HUDEP-2 (cell line): ENCODE measurements around the gene CCDC157.
A peak's percentile ranks its signal among the peaks of the same experiment; 100 is the strongest.

Source experiments
- DNase-seq, 76 experiments: peaks; one replicate each; lab custom pipeline; 2025; ENCODE audit not compliant: unreplicated experiment in 76 of 76; lab: John Stamatoyannopoulos, UW

The CCDC157 gene

GRCh38 chr22:30356449-30357235 lies at the start of gene CCDC157, which contains the start of gene SF3A1:
Gene CCDC157 (plus strand): TSS chr22:30357007. CDS start chr22:30366001, 8,994 bp downstream.
Gene SF3A1 (minus strand): TSS chr22:30356894. CDS start chr22:30356792, 102 bp downstream.
- DNase-seq = peak in 74 of 76 experiments; percentile 16 to 92 (median 72)

DNA sequence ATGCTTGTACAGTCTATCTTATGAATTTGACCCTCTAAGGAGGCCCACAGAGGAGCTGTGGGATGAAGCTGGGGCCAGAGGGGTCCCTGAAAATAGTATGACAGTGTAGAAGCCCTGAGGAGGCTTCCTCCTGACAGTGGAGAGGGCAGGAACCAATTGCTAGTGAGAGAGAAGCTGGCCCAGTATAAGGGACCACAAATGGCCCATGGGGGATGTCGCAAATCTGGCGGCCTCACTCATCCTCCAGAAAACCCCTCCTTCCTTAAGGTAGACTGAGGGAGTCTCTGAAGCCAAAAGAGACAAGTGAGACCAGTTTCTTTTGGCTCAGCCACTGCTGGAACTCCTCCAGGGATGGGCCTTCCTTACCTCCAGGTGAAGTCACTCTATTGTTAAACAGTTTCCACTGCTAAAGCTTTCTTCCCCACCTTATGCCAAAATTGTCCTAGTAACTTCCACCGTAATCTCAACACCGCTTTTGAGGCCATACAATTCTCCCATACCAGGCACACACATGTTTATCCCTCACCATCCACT lies 49.7 kb upstream of the CCDC157 start:
- no peak for DNase-seq

- DNase-seq = no peak
These were observed 48.7 kb upstream of the CCDC157 start for GRCh38 chr22:30308093-30308492.

GRCh38 chr22:30308518-30309230 lies 48.1 kb upstream of the CCDC157 start:
- DNase-seq = no peak

GRCh38 chr22:30309951-30310741 lies 46.7 kb upstream of the CCDC157 start:
- peak in 3 of 76 experiments; percentile 10 to 15 (median 15) for DNase-seq

- peak in 7 of 76 experiments; percentile 11 to 22 (median 16) for DNase-seq
These were observed 45.7 kb upstream of the CCDC157 start for GRCh38 chr22:30310881-30311771.

- peak in 3 of 76 experiments; percentile 9 to 22 (median 16) for DNase-seq
These were observed 44.8 kb upstream of the CCDC157 start for GRCh38 chr22:30312053-30312452.

- DNase-seq = no peak
These were observed 43.1 kb upstream of the CCDC157 start for GRCh38 chr22:30313527-30314363.

DNA sequence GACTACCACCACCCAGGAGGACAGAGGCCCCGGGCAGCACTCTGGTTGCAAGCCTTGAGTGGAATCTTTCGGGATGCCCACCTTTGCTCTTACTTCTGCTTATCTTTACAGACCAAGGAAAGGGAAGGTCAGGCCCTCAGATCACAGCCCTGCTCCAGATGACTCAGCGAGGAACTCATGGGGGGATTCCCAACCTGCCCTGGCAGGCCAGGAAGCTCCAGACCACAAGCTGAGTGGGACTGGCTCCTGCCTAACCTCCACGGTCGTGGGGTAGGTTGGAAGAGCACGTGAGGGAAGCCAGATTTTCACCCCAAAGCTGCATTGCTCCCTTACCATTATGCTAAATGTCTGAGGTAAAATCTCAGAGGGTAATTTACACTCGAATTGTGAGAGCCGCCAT lies 41.9 kb upstream of the CCDC157 start:
- DNase-seq = no peak

DNA sequence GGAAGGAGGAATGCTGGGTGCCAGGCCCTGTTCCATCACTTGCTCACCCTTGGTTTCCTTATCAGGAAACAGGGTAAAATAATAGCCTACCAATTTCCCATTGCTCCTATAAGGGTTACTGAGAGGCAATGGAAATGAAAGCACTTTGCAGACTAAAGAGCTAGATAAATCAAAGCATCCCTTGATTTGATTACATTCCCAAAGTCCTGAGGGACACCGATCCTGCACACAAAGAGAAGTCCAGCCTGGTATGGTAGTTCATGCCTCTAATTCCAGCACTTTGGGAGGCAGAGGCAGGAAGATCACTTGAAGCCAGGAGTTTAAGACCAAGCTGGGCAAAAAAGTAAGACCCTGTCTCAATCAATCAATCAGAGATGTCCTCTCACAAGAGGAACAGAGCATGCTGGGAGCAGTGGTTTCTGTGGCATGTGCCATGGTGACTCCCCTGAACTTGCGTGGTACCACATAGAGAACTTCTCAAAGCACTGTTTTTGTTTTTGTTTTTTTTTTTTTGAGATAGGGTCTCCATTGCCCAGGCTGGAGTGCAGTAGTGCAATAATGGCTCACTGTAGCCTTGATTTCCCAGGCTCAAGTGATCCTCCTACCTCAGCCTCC lies 40.7 kb upstream of the CCDC157 start:
- DNase-seq = no peak

DNA sequence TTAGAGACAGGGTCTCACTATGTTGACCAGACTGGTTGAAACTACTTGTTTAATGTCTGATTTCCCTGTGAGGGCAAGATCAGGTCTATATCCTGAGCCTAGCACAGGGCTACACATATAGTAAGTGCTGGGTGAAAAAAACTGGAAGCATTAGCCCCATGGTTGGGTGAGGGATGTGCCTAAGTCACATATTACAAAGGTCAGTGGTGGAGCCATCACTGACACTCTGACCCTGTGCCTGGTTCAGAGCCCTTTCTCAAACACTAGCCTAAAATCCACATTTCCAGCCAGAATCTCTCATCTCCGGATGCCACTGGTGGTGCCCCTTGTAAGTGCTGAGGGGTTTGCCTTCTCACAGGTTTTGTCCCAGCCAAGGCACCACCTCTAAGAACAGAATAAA lies 39.0 kb upstream of the CCDC157 start:
- no peak for DNase-seq

DNA sequence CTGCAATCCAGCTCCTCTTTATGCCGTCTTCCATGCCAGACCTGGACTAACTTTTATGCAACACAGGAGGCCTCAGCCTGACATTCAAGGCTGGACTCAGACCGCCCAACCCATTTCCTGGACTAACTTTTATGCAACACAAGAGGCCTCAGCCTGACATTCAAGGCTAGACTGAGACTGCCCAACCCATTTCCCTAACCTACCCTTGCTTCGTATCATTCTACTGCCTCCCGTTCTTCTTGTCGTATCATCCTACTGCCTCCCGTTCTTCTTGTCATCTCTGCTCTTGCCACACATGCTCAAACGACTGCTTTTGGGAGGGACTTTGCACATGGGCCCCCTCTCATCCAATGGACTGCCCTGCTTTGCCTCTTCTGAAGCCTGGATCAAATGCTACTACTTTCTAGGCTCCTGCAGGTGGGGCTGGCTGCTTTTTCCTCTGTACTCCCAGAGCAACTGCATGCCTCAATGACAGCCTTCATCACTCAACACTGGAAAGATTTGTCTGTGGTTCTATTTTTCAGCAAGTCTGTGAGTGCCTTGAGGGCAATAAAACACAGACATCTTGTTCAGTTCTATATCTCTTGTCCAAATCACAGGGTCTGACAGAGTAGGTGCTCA lies 37.9 kb upstream of the CCDC157 start:
- peak in 1 of 76 experiments; percentile 11 for DNase-seq

- no peak for DNase-seq
These were observed 36.7 kb upstream of the CCDC157 start for GRCh38 chr22:30320021-30320556.

- no peak for DNase-seq
These were observed 35.3 kb upstream of the CCDC157 start for GRCh38 chr22:30321461-30321860.

GRCh38 chr22:30323246-30323645 lies 33.6 kb upstream of the CCDC157 start:
- no peak for DNase-seq

- DNase-seq = peak in 12 of 76 experiments; percentile 10 to 29 (median 18)
These were observed 32.6 kb upstream of the CCDC157 start for GRCh38 chr22:30324014-30324730.
